ENCODE results near the gene CRIP1.

Gene CRIP1

GRCh38 chr14:105486163-105486973 lies at the start of gene CRIP1:
Gene CRIP1, plus strand, starts transcription at chr14:105486886. Its CDS starts 374 bp downstream, at chr14:105487260.
- no peak for DNase-seq (ENCODE audit: low read depth)

- DNase-seq (ENCODE audit: low read depth), result no peak
These were observed 49.6 kb upstream of the CRIP1 start for GRCh38 chr14:105436891-105437722.

GRCh38 chr14:105437723-105438500 lies 48.8 kb upstream of the CRIP1 start:
- no peak for DNase-seq (ENCODE audit: low read depth)

- DNase-seq (ENCODE audit: low read depth), result no peak
These were observed 47.5 kb upstream of the CRIP1 start for GRCh38 chr14:105439179-105439578.

GRCh38 chr14:105439710-105440553 lies 46.8 kb upstream of the CRIP1 start:
- no peak for DNase-seq (ENCODE audit: low read depth)

GRCh38 chr14:105440554-105440900 lies 46.2 kb upstream of the CRIP1 start:
- DNase-seq (ENCODE audit: low read depth), result no peak

- no peak for DNase-seq (ENCODE audit: low read depth)
These were observed 45.7 kb upstream of the CRIP1 start for GRCh38 chr14:105440992-105441391.

GRCh38 chr14:105442125-105442524 lies 44.6 kb upstream of the CRIP1 start:
- no peak for DNase-seq (ENCODE audit: low read depth)

GRCh38 chr14:105442834-105443233 lies 43.9 kb upstream of the CRIP1 start:
- DNase-seq (ENCODE audit: low read depth), result no peak

GRCh38 chr14:105444859-105445258 lies 41.8 kb upstream of the CRIP1 start:
- no peak for DNase-seq (ENCODE audit: low read depth)

- no peak for DNase-seq (ENCODE audit: low read depth)
These were observed 41.4 kb upstream of the CRIP1 start for GRCh38 chr14:105445290-105445689.

GRCh38 chr14:105445901-105446845 lies 40.5 kb upstream of the CRIP1 start:
- no peak for DNase-seq (ENCODE audit: low read depth)

GRCh38 chr14:105446971-105447370 lies 39.7 kb upstream of the CRIP1 start:
- DNase-seq (ENCODE audit: low read depth), result no peak

- DNase-seq (ENCODE audit: low read depth), result no peak
These were observed 38.7 kb upstream of the CRIP1 start for GRCh38 chr14:105447651-105448640.

- peak; percentile 29 for DNase-seq (ENCODE audit: low read depth)
These were observed 38.0 kb upstream of the CRIP1 start for GRCh38 chr14:105448706-105449111.

GRCh38 chr14:105449276-105450122 lies 37.2 kb upstream of the CRIP1 start:
- no peak for DNase-seq (ENCODE audit: low read depth)

GRCh38 chr14:105450123-105450505 lies 36.6 kb upstream of the CRIP1 start:
- no peak for DNase-seq (ENCODE audit: low read depth)
